Activated CD8-positive, alpha-beta memory T cell treated with anti-CD3 and anti-CD28 coated beads, Interleukin-2, amount 50 U/mL, for 1 hour (primary cell): ENCODE measurements around the gene LDB2.
"Not testable (repeated sequence)": the region's sequence is repeated elsewhere in the genome, so short reads cannot be mapped to it uniquely, and the experiment has no call there.

Experiments
- DNase-seq: peaks from one replicate; pipeline ENCODE4 v3.0.0-alpha.2; 2020; ENCODE audit errors: extremely low read depth

The LDB2 gene

GRCh38 chr4:16544869-16545268 lies 353.6 kb downstream of the LDB2 start:
- no peak for DNase-seq

GRCh38 chr4:16544251-16544721 lies 354.2 kb downstream of the LDB2 start:
- DNase-seq, result no peak

- no peak for DNase-seq
Measured at GRCh38 chr4:16537926-16538325, 360.5 kb downstream of the LDB2 start.

GRCh38 chr4:16532240-16532970 lies 366.0 kb downstream of the LDB2 start:
- DNase-seq, result no peak

GRCh38 chr4:16530688-16531635 lies 367.5 kb downstream of the LDB2 start:
- no peak for DNase-seq

- DNase-seq, result no peak
Measured at GRCh38 chr4:16524911-16525554, 373.4 kb downstream of the LDB2 start.

- no peak for DNase-seq
Measured at GRCh38 chr4:16524406-16524805, 374.0 kb downstream of the LDB2 start.

- not testable (repeated sequence) for DNase-seq
Measured at GRCh38 chr4:16523526-16523925, 374.9 kb downstream of the LDB2 start.

- no peak for DNase-seq
Measured at GRCh38 chr4:16521156-16521915, 377.1 kb downstream of the LDB2 start.

GRCh38 chr4:16516796-16517439 lies 381.5 kb downstream of the LDB2 start:
- no peak for DNase-seq

GRCh38 chr4:16513876-16514275 lies 384.6 kb downstream of the LDB2 start:
- no peak for DNase-seq

GRCh38 chr4:16508968-16509367 lies 389.5 kb downstream of the LDB2 start:
- no peak for DNase-seq

- no peak for DNase-seq
Measured at GRCh38 chr4:16505726-16506125, 392.7 kb downstream of the LDB2 start.

GRCh38 chr4:16505267-16505666 lies 393.2 kb downstream of the LDB2 start:
- no peak for DNase-seq

- DNase-seq, result no peak
Measured at GRCh38 chr4:16503421-16504100, 394.9 kb downstream of the LDB2 start.

GRCh38 chr4:16498978-16499377 lies 399.5 kb downstream of the LDB2 start:
- DNase-seq, result no peak

GRCh38 chr4:16496501-16496900 lies 401.9 kb downstream of the LDB2 start:
- DNase-seq, result no peak

- DNase-seq, result no peak
Measured at GRCh38 chr4:16492872-16493271, 405.6 kb downstream of the LDB2 start.

- DNase-seq, result no peak
Measured at GRCh38 chr4:16489226-16489625, 409.2 kb downstream of the LDB2 start.

GRCh38 chr4:16488084-16488483 lies 410.4 kb downstream of the LDB2 start:
- DNase-seq, result no peak
